NCI-H1417 (cell line): ENCODE data around the gene TPGS1.
A peak's percentile ranks its signal among the peaks of the same experiment; 100 is the strongest.

Source experiments
- DNase-seq, 3 experiments: peaks; one replicate each; lab custom pipeline; 2025; lab: John Stamatoyannopoulos, UW

Gene TPGS1

DNA sequence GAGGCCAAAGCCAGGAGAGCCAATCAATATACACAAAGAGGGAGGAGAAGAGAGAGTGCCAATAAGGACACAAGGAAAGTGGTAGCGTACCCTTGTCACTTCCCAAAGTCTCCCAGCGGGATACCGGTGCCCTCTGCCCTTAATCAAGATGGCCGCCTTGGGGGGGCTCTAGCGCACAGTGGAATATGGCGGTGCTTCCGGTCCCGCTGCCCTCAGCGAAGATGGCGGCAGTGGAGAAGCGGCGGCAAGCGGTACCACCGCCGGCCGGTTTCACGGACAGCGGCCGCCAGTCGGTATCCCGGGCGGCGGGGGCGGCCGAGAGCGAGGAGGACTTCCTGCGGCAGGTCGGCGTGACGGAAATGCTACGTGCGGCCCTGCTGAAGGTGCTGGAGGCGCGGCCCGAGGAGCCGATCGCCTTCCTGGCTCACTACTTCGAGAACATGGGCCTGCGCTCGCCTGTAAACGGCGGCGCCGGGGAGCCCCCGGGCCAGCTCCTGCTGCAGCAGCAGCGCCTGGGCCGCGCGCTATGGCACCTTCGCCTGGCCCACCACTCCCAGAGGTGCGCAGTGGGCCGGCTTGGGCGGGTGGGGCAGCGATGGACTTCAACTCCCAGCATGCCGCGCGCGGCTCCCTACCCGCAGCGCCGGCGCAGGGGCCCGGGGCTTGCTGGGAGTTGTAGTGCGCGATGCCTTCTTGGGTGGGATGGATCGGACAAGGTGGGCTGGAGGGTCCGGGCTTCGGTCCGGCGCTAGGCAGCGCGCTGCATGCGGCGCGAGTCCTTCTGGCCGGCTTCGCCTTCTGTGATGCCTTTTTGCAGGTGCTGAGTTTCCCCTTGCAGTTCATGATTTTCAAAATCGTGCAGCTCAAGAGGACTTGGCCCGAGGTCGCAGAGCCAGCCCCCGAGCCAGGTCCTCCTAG lies at the start of gene TPGS1:
Gene TPGS1, plus strand, starts transcription at position 212 of the 918 bp plus-strand sequence. Its CDS starts 10 bp downstream, at position 222.
- DNase-seq = peak; percentile 79 to 100 (median 93)

DNA sequence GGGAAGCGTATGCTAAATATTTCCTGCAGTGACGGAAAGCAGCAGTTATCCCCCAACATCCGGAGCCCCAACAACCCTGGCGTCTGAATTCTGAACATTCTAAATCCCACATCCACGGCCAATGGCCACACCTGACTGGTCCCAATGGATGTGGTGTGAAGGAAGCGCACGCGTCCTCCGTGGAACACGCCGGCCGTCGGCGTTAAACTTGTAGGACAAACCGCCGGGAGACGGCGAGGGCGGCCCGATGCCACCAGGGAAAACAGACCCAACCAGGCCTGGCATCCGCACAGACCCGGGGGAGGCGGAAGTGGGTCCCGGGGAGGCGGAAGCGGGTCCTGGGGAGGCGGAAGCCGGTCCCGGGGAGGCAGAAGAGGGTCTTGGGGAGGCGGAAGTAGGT lies 49.7 kb upstream of the TPGS1 start:
- DNase-seq = no peak

GRCh38 chr19:458091-459042 lies 48.9 kb upstream of the TPGS1 start:
- DNase-seq = no peak

DNA sequence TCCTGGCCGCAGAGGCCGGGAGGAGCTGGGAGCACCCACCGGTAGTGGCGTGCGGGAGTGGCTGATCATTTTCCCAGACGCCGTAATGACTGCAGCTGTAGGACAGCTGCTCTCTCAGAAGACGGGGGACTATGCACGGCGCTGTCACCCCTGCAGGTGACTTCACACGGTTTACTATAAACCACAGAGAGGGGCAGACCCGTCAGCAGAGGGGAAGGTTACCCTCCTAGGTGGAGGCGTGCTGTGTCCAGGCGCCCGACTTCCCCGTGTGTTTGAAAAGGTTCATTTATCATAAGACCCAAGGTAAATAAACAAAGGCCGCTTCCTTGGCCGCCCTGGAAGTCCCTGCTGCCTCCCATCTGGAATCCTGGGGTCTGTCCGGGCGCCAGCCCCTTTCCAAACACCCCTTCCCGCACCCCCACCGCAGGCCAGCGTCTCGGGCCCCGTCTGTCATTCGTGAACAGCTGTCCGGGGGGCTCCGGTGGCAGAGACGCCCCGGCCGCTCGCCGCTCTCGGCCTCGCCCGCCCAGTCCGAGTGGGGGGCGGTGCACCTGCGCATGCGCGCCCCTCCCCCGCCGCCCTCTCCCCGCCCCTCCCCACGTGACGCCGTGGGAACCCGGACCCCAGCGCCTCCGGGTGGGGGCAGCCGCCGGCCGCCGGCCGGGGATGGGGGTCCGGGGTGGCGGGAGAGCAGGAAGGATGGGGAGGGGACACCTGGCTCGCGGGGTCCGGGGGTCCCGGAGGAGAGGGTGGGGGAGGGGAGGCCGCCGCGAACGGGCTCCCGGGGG lies 47.4 kb upstream of the TPGS1 start:
- DNase-seq = peak; percentile 55 to 99 (median 99)

GRCh38 chr19:460877-461720 lies 46.2 kb upstream of the TPGS1 start, which contains the start of gene SHC2:
SHC2 (minus strand) TSS chr19:461033; CDS start chr19:460996, 37 bp downstream.
- peak in 2 of 3 experiments; percentile 60 to 61 for DNase-seq

GRCh38 chr19:461721-462551 lies 45.4 kb upstream of the TPGS1 start:
- peak; percentile 82 to 94 (median 94) for DNase-seq

- DNase-seq = no peak
Measured at GRCh38 chr19:463483-464207, 43.7 kb upstream of the TPGS1 start.

- no peak for DNase-seq
Measured at GRCh38 chr19:464208-464545, 43.1 kb upstream of the TPGS1 start.

- no peak for DNase-seq
Measured at GRCh38 chr19:465056-465816, 42.1 kb upstream of the TPGS1 start.

DNA sequence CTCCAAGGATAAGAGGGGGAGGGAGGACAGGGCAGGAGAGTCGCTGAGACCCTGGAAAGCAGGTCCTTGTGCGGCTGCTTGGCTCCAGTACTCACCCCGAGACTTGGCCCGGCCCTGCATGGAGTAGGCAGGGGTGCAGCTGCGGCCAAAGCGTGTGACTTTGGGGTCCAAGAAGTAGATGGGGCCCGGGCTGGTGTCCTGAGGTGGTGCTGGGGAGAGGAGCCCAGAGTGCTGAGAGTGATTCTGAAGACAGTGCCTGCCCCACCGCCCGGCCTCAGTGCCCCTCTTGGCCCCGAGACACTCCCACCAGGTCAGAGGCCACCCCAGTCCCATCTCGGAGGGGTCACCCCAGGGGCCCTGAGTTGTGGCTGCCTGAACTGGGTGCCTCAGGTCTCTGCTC lies 39.7 kb upstream of the TPGS1 start:
- DNase-seq = no peak

DNA sequence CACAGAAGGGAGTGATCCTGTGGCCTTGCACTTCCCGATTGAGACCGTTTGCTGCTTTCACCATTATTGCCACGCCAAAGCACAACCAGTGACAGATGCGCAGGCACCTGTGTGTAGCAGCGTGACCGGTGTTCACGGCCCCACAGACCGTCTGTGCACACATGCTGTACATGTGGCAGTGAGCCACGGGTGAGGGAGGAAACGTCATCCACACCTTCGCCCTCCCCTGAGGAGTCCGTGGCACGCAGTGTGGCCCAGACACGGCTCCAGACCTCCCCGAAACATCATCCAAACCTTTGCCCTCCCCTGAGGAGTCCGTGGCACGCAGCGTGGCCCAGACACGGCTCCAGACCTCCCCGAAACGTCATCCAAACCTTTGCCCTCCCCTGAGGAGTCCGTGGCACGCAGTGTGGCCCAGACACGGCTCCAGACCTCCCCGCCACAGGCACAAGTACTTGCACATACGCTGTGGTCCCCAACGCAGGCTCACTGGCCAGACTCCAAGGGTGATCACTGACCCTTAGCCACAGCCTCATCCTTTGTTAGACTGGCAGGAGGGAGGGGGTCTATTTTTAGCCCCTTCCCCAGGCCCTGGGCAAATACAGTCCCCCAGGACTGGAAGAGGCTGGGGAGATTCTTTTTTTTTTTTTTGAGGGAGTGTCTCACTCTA lies 38.6 kb upstream of the TPGS1 start:
- no peak for DNase-seq

DNA sequence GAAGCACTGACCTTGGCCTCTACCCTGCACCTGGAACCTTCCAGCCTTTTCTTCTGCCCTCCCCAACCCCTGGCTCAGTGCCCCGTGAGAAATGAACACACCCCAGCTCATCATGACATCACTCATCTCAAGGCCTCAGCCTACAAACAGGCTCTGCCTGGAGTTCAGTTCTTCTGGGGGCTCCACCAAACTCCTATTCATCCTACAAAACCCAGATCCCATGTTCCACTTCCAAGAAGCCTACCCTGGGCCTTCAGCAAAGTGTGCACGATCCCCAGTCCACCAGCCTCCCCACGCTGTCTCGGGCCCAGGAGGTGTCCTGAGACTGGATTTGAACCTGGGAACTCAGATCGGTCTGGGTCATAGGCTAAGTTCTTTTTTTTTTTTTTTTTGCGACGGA lies 37.5 kb upstream of the TPGS1 start:
- no peak for DNase-seq

- DNase-seq = no peak
Measured at GRCh38 chr19:470701-471100, 36.6 kb upstream of the TPGS1 start.

- DNase-seq = no peak
Measured at GRCh38 chr19:472005-472858, 35.1 kb upstream of the TPGS1 start.

DNA sequence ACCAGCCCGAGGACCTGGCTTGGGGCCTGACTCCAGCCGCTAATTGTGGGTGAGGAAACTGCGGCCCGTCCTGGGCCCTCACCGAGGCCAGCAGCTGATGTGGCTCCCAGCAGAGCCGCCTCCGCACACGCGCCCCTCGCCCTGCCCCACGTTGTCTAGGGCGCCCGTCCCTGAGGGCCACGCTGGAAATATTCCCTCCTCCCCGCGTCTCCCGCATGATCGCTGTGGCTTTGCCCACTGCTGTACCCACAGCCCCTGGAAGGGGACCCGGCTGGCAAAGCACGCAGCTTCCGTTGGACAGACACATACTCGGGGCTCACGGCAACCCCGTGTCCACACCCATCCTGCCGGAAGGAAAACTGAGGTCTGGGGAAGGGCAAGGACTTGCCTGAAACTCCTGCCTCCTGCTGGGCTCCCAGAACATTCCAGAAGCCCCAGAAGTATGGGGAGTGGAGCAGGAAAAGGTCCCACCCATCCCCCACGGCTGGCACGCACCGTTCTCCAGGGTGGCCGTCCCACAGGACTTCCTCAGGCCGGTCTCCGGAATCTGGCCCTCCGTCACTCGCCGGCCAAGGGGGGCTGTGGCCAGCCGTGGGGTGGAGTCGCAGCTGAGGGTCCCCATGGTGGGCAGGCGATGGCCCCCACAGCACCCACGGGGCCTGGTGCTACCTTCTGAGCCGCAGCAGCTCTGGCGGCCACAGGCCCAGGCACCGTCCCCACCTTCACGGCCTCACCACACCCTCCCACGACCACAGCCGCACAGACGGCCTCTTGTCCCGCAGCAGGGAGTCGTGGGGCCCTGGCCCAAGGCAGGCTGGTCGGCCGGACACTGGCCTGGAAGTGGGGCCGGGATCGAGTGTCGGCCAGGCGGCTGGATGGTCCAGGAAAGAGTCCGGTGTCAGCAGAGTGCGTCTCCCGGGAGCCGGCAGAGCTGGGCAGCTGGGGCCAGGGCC lies 32.9 kb upstream of the TPGS1 start:
- DNase-seq = no peak

GRCh38 chr19:475360-475759 lies 31.9 kb upstream of the TPGS1 start:
- DNase-seq = no peak
